ENCODE results near the gene SLC35F1.

SLC35F1 gene

DNA sequence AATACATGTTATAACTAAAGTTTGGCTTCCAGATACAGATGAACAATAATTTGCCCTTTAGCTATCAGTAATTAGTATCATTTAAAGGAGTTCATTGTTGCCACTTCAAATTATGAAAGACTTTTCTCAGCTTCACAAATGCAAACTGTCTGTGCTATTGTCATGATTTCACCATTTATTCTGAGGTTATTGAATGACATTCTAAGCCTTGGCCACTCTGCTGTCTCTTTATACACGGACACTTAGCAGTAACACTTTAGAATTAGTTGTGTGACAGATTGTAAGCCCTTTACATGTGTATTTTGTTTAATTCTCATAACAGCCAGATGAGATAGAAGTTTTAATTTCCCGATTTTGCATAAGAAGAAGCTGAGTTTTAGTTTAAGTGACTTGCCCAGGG is 176.6 kb downstream of the SLC35F1 start:
- no peak for ATAC-seq
- TF ChIP-seq POU6F1 (CRISPR knock-in tag; IDR thresholded peaks at IDR 0.05; ENCODE audit: borderline replicate concordance, low read depth) (no peak), ZNF565 (CRISPR knock-in tag; conservative IDR thresholded peaks at IDR 0.05; ENCODE audit: low read depth) (no peak)

- no peak for TF ChIP-seq CSDC2 (CRISPR knock-in tag; IDR thresholded peaks at IDR 0.05)
- TF ChIP-seq, protein P1, sequence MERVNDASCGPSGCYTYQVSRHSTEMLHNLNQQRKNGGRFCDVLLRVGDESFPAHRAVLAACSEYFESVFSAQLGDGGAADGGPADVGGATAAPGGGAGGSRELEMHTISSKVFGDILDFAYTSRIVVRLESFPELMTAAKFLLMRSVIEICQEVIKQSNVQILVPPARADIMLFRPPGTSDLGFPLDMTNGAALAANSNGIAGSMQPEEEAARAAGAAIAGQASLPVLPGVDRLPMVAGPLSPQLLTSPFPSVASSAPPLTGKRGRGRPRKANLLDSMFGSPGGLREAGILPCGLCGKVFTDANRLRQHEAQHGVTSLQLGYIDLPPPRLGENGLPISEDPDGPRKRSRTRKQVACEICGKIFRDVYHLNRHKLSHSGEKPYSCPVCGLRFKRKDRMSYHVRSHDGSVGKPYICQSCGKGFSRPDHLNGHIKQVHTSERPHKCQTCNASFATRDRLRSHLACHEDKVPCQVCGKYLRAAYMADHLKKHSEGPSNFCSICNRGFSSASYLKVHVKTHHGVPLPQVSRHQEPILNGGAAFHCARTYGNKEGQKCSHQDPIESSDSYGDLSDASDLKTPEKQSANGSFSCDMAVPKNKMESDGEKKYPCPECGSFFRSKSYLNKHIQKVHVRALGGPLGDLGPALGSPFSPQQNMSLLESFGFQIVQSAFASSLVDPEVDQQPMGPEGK (CRISPR knock-in tag; IDR thresholded peaks at IDR 0.05; ENCODE audit: borderline replicate concordance), result no peak
- no peak for TF ChIP-seq CREB5 (CRISPR knock-in tag; IDR thresholded peaks at IDR 0.05; ENCODE audit: low read depth)
- no peak for TF ChIP-seq ZNF565 (CRISPR knock-in tag; conservative IDR thresholded peaks at IDR 0.05; ENCODE audit: low read depth)
- TF ChIP-seq BACH2 (CRISPR knock-in tag; IDR thresholded peaks at IDR 0.05; ENCODE audit: borderline replicate concordance), result no peak
- no peak for TF ChIP-seq ZC3H10 (CRISPR knock-in tag; IDR thresholded peaks at IDR 0.05)
- TF ChIP-seq POU6F1 (CRISPR knock-in tag; IDR thresholded peaks at IDR 0.05; ENCODE audit: borderline replicate concordance, low read depth), result no peak
- no peak for TF ChIP-seq ESRRG (CRISPR knock-in tag; IDR thresholded peaks at IDR 0.05)
- TF ChIP-seq ZFP3 (CRISPR knock-in tag; IDR thresholded peaks at IDR 0.05), result no peak
- no peak for TF ChIP-seq RARB (CRISPR knock-in tag; IDR thresholded peaks at IDR 0.05)
- TF ChIP-seq TOX (CRISPR knock-in tag; IDR thresholded peaks at IDR 0.05; ENCODE audit: borderline replicate concordance), result no peak
- no peak for TF ChIP-seq PPARA (CRISPR knock-in tag; IDR thresholded peaks at IDR 0.05; ENCODE audit: borderline replicate concordance)
- TF ChIP-seq ARNTL (CRISPR knock-in tag; IDR thresholded peaks at IDR 0.05; ENCODE audit: borderline replicate concordance, low read depth), result no peak
- TF ChIP-seq, protein P2, sequence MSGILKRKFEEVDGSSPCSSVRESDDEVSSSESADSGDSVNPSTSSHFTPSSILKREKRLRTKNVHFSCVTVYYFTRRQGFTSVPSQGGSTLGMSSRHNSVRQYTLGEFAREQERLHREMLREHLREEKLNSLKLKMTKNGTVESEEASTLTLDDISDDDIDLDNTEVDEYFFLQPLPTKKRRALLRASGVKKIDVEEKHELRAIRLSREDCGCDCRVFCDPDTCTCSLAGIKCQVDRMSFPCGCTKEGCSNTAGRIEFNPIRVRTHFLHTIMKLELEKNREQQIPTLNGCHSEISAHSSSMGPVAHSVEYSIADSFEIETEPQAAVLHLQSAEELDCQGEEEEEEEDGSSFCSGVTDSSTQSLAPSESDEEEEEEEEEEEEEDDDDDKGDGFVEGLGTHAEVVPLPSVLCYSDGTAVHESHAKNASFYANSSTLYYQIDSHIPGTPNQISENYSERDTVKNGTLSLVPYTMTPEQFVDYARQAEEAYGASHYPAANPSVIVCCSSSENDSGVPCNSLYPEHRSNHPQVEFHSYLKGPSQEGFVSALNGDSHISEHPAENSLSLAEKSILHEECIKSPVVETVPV (CRISPR knock-in tag; IDR thresholded peaks at IDR 0.05), result no peak
- TF ChIP-seq OSR1 (CRISPR knock-in tag; IDR thresholded peaks at IDR 0.05), result no peak
- TF ChIP-seq SNAI2 (CRISPR knock-in tag; IDR thresholded peaks at IDR 0.05), result no peak
- no peak for ATAC-seq
These were observed 178.6 kb downstream of the SLC35F1 start for GRCh38 chr6:118085665-118086064.

GRCh38 chr6:118086159-118086558 is 179.1 kb downstream of the SLC35F1 start:
- TF ChIP-seq PPARA (CRISPR knock-in tag; IDR thresholded peaks at IDR 0.05; ENCODE audit: borderline replicate concordance) (no peak), TCF4 (CRISPR knock-in tag; IDR thresholded peaks at IDR 0.05; ENCODE audit: borderline replicate concordance) (no peak), GLIS3 (CRISPR knock-in tag; IDR thresholded peaks at IDR 0.05) (no peak)
- no peak for ATAC-seq

DNA sequence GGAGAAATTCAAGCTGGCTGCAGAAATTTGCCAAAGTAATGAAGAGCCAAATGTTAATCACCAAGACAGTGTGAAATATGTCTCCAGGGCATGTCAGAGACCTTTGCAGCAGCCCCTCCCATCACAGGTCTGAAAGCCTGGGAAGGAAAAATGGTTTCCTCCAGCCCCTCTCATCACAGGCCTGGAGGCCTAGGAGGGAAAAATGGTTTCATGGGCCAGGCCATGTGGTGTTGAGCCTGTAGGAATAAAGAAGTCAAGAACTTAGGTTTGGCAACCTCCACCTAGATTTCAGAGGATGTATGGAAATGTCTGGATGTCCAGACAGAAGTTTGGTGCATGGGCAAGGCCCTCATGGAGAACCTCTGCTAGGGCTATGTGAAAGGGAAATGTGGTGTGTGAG is 185.0 kb downstream of the SLC35F1 start:
- no peak for ATAC-seq
- no peak for TF ChIP-seq BACH2 (CRISPR knock-in tag; IDR thresholded peaks at IDR 0.05; ENCODE audit: borderline replicate concordance)
- TF ChIP-seq ZC3H10 (CRISPR knock-in tag; IDR thresholded peaks at IDR 0.05), result no peak
- TF ChIP-seq ZFP3 (CRISPR knock-in tag; IDR thresholded peaks at IDR 0.05), result no peak
- TF ChIP-seq POU6F1 (CRISPR knock-in tag; IDR thresholded peaks at IDR 0.05; ENCODE audit: borderline replicate concordance, low read depth), result no peak
